Central memory CD8-positive, alpha-beta T cell (primary cell): ENCODE results near the gene PEAR1.
"Not testable (repeated sequence)": the region's sequence is repeated elsewhere in the genome, so short reads cannot be mapped to it uniquely, and the experiment has no call there.

Source experiments
- ATAC-seq: fragments of 150-1000 bp; cut with Tn5 transposase; replicated peaks from 2 replicates; pipeline ENCODE4 v1.10.0; 2022; ENCODE audit warnings: mild to moderate bottlenecking, moderate FRiP score, moderate number of reproducible peaks; ENCODE audit not compliant: poor library complexity, severe bottlenecking; ENCODE audit errors: extremely low read depth
- DNase-seq, 2 donors: peaks; one replicate each; pipeline ENCODE4 v3.0.0; 2021; ENCODE audit warnings: low spot score in 2 of 2
- H3K27ac Mint-ChIP-seq: one replicate; pipeline ENCODE4 v1.8.0; 2022; ENCODE audit warnings: low read depth, mild to moderate bottlenecking, moderate library complexity, mixed read lengths
- H3K27me3 Mint-ChIP-seq: one replicate; pipeline ENCODE4 v1.8.0; 2022; ENCODE audit warnings: mixed read lengths
- H3K36me3 Mint-ChIP-seq: one replicate; pipeline ENCODE4 v1.8.0; 2022; ENCODE audit warnings: mild to moderate bottlenecking, moderate library complexity, mixed read lengths; ENCODE audit not compliant: insufficient read depth
- H3K4me1 Mint-ChIP-seq: one replicate; pipeline ENCODE4 v1.8.0; 2022; ENCODE audit warnings: mixed read lengths
- H3K4me3 Mint-ChIP-seq: one replicate; pipeline ENCODE4 v1.8.0; 2022; ENCODE audit warnings: mild to moderate bottlenecking, moderate library complexity, mixed read lengths
- H3K9me3 Mint-ChIP-seq: one replicate; pipeline ENCODE4 v1.8.0; 2022; ENCODE audit warnings: mixed read lengths

Gene PEAR1

DNA sequence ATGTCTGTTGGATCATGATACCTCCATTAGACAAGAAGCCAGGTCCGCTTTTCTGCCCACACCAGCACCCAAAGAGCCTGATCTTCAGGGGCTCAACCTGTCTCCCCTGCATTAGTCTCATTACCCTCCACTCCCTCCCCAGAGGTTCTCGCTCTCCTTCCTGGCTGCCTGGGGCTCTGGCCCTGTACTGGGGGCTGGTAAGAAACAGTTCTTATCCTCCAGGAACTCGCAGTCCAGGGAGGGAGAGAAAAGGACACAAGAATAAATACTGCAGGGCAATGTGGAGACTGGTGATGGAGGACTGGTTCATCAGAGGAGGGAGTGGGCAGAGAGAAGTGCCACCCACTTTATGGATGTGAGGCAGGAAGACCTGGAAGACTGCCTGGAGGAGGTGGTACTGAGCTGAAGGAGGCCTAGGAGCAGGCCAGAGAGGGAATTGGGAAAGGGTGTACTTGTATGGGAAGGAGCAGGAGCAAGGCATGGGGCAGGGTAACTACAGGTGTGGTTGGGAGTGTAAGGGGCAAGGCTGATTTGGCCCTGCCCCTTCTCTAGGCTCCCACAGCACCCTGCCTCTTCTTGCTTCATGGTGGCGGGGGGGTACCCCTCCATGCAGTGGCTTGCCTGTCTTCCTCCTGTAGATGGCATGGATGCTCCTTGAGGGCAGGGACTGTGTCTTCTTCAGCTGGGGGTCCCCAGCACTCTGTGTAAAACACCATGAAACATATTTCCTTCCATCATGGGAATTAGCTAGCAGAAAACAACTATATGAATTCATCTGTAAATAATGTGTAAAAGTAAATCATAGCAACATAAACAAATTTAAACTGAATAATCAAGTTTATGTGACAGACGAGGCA is 31.9 kb downstream of the PEAR1 start:
- peaks cover 4% of the 10 kb centered on the region for H3K36me3 Mint-ChIP-seq
- peaks cover 13% of the 10 kb centered on the region for H3K4me1 Mint-ChIP-seq
- ATAC-seq, result no peak
- H3K9me3 Mint-ChIP-seq, result no peaks in the 10 kb centered on the region
- DNase-seq, result no peak
- no peak overlapping the region for H3K4me3 Mint-ChIP-seq
- H3K27ac Mint-ChIP-seq, result no peak overlapping the region
- H3K27me3 Mint-ChIP-seq, result peaks cover 93% of the 10 kb centered on the region

DNA sequence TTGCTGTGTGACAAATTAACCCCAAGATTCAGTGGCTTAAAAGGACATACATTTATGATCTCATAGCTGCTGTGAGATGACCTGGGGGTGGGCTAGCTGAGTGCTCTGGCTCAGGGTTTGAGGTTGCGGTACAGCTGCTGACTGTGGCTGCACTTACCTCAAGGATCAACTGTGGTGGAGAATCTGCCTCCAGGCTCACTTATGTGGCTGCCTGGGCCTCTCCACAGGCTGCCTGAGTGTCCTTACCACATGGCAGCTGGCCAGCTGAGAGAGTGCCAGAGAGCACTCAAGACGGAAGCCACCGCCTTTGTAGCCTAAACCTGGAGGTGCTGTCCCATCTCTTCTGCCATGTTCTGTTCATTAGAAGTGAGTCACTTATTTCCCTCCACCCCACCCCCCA is 32.7 kb downstream of the PEAR1 start:
- ATAC-seq (no peak), DNase-seq (no peak)
- no peak overlapping the region for H3K4me3 Mint-ChIP-seq
- H3K4me1 Mint-ChIP-seq, result peaks cover 13% of the 10 kb centered on the region
- no peak overlapping the region for H3K27ac Mint-ChIP-seq
- H3K9me3 Mint-ChIP-seq, result no peaks in the 10 kb centered on the region
- peaks cover 4% of the 10 kb centered on the region for H3K36me3 Mint-ChIP-seq
- H3K27me3 Mint-ChIP-seq, result peaks cover 93% of the 10 kb centered on the region

DNA sequence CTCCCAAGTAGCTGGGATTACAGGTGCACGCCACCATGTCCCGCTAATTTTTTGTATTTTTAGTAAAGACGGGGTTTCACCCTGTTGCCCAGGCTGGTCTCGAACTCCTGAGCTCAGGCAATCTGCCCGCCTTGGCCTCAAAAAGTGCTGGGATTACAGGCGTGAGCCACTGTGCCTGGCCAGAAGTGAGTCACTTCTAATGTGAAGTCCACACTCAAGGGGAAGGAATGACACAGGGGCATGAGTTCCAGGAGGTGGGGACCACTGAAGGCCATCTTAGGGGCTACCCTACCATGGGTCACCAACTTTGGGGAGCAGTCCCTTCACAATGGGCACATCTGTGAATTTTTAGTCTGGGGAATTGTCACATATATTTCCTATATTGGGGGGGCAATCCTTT is 33.2 kb downstream of the PEAR1 start:
- H3K4me3 Mint-ChIP-seq, H3K9me3 Mint-ChIP-seq, DNase-seq, H3K27ac Mint-ChIP-seq, ATAC-seq, H3K36me3 Mint-ChIP-seq: not testable (repeated sequence)
- Mint-ChIP-seq H3K27me3 (peaks cover 93% of the 10 kb centered on the region), H3K4me1 (peaks cover 13% of the 10 kb centered on the region)

DNA sequence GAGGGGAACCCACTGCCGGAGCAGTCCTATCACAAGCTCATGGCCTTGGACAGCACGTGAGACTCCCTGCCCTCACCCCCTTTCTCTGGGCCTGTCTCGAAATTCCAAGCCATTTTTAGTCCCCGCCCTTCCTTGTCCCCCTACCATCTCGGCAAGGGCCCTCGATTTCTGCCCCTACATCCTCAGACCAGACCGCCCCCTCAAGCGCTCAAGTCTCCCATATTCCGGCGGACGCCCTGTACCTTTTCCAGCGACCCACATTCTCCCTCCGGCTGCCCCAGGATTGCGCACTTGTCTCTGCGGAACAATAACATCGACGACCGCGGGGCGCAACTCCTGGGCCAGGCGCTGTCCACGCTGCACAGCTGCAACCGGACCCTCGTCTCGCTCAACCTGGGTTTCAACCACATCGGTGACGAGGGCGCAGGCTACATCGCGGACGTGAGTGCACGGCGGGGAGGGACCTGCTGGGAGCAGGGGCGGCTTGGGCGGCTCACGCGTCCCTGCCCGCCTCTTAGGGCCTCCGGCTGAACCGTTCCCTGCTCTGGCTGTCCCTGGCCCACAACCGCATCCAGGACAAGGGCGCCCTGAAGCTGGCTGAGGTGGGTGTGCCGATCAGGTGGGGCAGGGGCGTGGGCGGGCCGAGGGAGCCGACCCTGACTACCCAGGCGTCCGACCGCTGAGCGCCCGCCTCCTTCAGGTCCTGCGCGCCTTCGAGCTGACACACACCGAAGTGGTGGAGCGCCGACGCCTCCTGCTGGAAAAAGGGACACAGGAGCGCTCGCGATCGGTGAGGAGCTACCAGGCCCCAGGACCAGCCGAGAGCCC is 33.9 kb downstream of the PEAR1 start:
- Mint-ChIP-seq H3K27ac (peak overlapping the region; percentile 13), H3K27me3 (peaks cover 93% of the 10 kb centered on the region), H3K9me3 (no peaks in the 10 kb centered on the region), H3K4me3 (peak overlapping the region; percentile 19), H3K4me1 (peaks cover 13% of the 10 kb centered on the region), H3K36me3 (peaks cover 4% of the 10 kb centered on the region)
- DNase-seq (peak in 1 of 2 donors; percentile 24), ATAC-seq (peak; percentile 60)

DNA sequence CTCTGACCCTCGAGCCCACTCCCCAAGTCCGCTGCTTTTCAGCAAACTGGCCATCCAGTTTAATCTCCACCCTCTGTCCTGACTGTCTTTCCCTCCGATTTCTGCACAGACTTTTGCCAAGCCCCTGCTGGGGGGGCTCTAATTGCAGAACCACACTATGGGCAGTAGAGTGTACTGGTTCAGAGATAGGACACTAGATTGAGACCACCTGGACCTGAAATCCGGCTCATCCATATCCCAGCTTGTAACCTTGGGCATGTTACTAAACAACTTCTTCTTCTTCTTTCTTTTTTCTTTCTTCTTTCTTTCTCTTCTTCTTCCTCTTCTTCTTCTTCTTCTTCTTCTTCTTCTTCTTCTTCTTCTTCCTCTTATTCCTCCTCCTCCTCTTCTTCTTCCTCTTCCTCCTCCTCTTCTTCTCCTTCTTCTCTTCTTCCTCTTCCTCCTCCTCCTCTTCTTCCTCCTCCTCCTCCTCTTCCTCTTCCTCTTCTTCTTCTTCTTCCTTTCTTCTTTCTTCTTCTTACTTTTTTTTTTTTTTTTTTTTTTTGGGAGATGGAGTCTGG is 34.6 kb downstream of the PEAR1 start:
- ATAC-seq, result no peak
- H3K4me3 Mint-ChIP-seq, result peak overlapping the region; percentile 19
- H3K36me3 Mint-ChIP-seq, result peaks cover 4% of the 10 kb centered on the region
- no peak for DNase-seq
- peak overlapping the region; percentile 13 for H3K27ac Mint-ChIP-seq
- peaks cover 13% of the 10 kb centered on the region for H3K4me1 Mint-ChIP-seq
- peaks cover 93% of the 10 kb centered on the region for H3K27me3 Mint-ChIP-seq
- H3K9me3 Mint-ChIP-seq, result no peaks in the 10 kb centered on the region

DNA sequence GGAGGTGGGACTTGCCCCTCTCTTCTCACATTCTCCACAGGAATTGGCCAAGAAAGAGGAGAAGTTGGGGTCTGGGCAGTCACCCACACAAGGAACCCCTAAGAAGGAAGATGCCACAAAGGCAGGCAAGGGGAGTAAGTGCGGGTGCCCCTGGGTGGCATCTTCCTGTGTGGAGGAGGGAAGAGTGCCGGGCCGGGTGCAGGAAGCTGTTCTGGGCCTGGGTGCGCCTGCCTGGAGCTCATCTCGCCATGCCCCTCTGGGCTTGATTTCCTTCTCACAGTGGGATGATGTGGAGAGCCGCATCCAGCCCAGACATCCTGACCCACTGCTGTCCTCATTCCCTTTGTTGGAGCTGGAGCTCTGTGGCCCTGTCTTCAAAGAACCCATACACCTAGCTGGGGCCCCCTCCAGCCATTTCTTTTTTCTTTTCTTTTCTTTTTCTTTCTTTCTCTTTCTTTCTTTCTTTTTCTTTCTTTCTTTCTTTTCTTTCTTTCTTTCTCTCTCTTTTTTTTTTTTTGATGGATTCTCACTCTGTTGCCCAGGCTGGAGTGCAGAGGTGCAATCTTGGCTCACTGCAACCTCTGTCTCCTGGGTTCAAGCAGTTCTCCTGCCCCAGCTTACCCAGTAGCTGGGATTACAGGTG is 36.2 kb downstream of the PEAR1 start:
- Mint-ChIP-seq H3K27ac (no peak overlapping the region), H3K4me3 (no peak overlapping the region)
- ATAC-seq, result no peak

DNA sequence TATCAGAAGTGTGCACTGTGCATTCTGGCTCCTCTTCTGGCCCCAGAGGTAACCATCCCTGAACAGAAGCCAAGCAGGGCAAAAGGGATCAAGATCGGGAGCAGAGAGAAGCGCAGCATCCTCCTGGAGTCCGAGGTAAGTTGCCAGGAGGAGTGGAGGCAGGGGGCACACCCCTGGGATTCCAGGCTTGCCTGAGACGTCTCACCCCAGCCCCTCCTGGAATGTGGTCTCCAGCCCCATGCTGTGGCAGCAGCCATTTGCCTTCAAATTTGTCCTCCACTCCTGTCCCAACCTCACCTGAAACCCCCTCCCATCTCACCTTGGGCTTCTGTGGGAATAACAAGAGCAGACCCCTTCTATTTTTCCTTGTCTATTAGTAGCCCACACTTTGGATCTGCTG is 37.0 kb downstream of the PEAR1 start:
- no peak for ATAC-seq

More for the DNA sequence above, 36.2 kb downstream of the PEAR1 start:
- Mint-ChIP-seq H3K27me3 (peaks cover 91% of the 10 kb centered on the region), H3K4me1 (peaks cover 8% of the 10 kb centered on the region), H3K36me3 (peaks cover 2% of the 10 kb centered on the region), H3K9me3 (no peaks in the 10 kb centered on the region)
- no peak for DNase-seq

DNA sequence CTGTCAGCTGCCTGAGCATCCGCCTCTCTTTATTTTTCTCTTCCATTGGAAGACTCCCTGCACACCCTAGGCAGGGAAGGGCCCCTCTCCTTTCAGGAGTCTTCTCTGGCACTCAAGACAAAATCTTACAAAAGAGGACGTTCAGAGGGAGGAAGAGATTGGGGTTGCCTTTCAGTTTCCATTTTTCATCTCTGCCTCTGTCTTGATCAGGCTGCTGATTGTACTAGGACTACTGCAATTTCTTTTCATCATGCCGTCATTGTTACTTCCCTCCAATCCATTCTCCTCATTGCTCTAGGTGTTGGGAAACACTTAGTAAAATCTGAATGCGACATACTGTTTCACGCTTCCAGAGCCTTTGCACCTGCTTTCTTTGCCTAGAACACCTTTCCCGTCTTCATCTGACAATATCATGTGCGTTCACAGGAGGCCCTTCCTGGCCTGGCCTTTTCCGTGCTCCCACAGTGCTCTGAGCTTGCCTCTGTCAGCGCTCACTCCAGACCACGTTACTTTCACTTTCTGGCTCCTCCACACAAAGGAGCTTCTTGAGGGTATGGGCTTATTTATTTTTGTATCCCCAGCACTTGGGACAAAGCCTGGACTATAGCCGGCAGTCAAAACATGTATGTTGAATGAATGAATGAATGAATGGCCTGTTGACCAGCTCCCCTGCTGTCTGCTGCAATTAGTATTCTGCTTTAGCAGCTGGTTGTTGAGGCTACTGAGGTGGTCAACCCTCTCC is 37.9 kb downstream of the PEAR1 start:
- peaks cover 74% of the 10 kb centered on the region for H3K27me3 Mint-ChIP-seq
- H3K27ac Mint-ChIP-seq, result no peak overlapping the region
- no peaks in the 10 kb centered on the region for H3K9me3 Mint-ChIP-seq
- H3K4me1 Mint-ChIP-seq, result peaks cover 8% of the 10 kb centered on the region
- ATAC-seq (no peak), DNase-seq (no peak)
- no peak overlapping the region for H3K4me3 Mint-ChIP-seq
- H3K36me3 Mint-ChIP-seq, result peaks cover 2% of the 10 kb centered on the region

More for the DNA sequence above, 37.0 kb downstream of the PEAR1 start:
- Mint-ChIP-seq H3K27me3 (peaks cover 83% of the 10 kb centered on the region), H3K4me3 (no peak overlapping the region), H3K36me3 (peaks cover 2% of the 10 kb centered on the region), H3K27ac (no peak overlapping the region), H3K4me1 (peaks cover 8% of the 10 kb centered on the region), H3K9me3 (no peaks in the 10 kb centered on the region)
- no peak for DNase-seq

DNA sequence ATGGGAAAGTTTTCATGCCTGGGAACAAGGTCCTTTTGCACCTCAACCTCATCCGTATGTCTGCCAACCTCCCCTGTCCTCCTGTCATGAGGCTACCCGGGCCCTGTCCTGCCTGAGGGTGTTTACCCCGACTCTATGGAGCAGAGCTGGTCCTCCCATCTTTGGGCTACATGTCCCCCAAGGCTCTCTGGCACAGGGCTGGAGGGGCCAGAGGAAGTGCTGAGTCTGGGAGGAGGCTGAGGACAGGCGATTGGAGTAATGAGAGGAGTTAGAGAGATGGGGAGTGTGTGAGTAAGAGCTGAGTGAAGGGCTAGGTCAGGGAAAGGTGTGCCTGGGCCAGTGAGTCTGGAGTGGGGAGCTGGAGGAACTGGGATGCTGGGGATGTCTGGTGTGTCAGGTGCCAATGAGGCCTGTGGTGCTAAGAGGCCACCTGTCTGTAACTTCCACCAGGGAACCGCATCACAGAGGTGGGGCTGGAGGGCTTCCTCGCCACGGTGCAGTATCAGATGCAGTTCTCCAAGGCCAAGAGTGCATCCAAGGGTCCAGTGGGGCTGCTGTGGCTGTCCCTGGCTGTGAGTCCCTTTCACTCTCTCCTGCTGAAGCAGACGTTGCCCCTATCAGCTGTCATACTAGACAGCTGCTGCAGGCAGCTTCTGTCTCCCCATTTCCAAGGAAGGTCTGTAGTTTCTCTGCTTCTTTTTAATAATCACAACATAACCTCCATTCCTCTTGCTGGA is 38.6 kb downstream of the PEAR1 start:
- peaks cover 2% of the 10 kb centered on the region for H3K36me3 Mint-ChIP-seq
- H3K27me3 Mint-ChIP-seq, result peaks cover 67% of the 10 kb centered on the region
- ATAC-seq, result no peak

DNA sequence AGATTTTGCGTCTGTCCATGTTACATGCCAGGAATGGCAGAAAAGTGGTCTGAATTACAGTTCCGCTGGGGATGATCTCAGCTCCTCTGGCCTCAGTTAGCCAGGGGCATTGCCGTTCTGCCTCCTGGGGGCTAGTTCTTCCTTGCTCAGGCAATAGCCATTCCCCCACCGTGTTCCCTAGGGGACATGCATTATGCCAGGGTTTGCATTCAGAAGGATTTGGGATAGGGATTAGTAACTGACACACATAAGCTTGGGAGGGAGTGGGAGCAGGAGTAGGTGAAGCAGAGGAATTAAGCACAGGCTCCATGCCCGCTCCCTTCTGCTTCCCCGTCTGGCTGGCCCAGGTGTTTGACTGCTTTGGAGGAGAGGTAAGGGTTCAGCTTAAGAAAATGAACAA is 39.6 kb downstream of the PEAR1 start:
- Mint-ChIP-seq H3K27me3 (peaks cover 57% of the 10 kb centered on the region), H3K4me3 (no peak overlapping the region), H3K9me3 (no peaks in the 10 kb centered on the region), H3K4me1 (peaks cover 4% of the 10 kb centered on the region), H3K36me3 (peaks cover 1% of the 10 kb centered on the region), H3K27ac (no peak overlapping the region)
- no peak for DNase-seq
- ATAC-seq, result no peak

More for the DNA sequence above, 38.6 kb downstream of the PEAR1 start:
- Mint-ChIP-seq H3K4me1 (peaks cover 8% of the 10 kb centered on the region), H3K9me3 (no peaks in the 10 kb centered on the region), H3K27ac (no peak overlapping the region), H3K4me3 (no peak overlapping the region)
- no peak for DNase-seq

DNA sequence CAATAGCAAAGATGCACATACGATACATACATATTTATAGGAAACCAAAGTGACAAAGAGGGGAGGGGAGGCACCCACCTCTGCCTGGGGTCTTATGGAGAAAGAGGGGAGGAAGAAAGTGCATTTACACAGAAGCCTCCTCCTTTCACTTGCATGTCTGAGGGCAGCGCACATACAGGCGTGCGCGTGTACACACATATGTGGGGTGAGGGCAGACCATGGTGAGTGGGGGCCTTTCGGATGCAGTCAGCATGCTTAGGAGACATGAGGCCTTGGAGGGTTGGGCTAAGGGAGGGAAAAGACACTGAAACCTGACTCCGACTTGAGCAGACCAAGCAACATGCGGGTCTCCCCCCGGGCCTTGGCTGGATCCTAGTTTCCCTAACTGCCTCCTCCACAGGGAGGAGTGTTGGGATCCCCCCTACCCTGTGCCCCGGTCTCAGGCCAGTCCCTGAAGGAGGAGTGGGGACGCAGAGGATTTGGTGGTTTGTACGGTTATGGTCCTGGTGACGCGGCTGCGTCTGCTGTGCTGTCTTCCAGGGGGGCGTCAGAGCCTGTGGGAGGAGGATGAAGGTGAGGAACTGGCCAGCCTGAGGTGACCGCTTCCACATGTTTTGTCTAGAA is 42.1 kb downstream of the PEAR1 start:
- Mint-ChIP-seq H3K4me3 (no peak overlapping the region), H3K27me3 (peaks cover 39% of the 10 kb centered on the region), H3K9me3 (no peaks in the 10 kb centered on the region), H3K36me3 (peaks cover 2% of the 10 kb centered on the region), H3K4me1 (no peaks in the 10 kb centered on the region), H3K27ac (no peak overlapping the region)
- ATAC-seq (no peak), DNase-seq (no peak)
